ENCODE data around the gene ZAP70.

DNA sequence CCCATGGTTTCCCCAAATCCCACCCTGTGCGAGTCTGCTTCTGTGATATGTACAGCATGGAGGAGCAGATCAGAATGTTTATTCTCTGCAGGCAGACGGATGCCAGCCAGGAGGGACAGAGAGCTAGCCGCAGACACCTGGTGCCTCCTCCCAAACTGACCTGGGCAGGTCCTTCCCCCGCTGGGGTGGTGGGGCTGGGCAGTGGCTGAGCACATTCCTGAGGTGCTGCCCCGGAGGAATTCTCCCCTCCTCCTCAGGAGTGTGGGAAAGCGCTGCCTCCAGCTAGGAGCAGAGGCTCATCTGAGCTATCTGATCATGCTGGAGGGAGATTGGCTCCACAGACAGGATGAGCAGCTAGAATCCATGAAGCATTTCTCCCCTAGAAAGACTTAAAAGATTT lies 22.2 kb upstream of the ZAP70 start:
- TF ChIP-seq POLR2A (IDR thresholded peaks at IDR 0.05; ENCODE audit: low read length) = no peak
- no peak for TF ChIP-seq GATA1 (IDR thresholded peaks at IDR 0.05; ENCODE audit: low read depth, low read length)
